Pancreas (tissue), 10 donors: ENCODE data around the gene FBXO27. TPM values are rescaled to one million over a fixed set of nuclear protein-coding genes. Genes with fewer than 3 reads are reported as not detected.

Source experiments
- ATAC-seq, 4 donors: fragments of 200-7000 bp; cut with Tn5 transposase; one replicate each; pipeline versions ENCODE4 v1.8.0 to v1.9.1; 2020; ENCODE audit warnings: mild to moderate bottlenecking in 4 of 4, moderate library complexity in 4 of 4
- DNase-seq, 6 donors: peaks; one replicate each; pipeline ENCODE4 v3.0.0-alpha.2; 2020
- FAIRE-seq: peaks from 2 replicates; lab custom pipeline; 2012; peaks lifted over from hg19 to GRCh38; lab: Jason Lieb, UNC
- H3K27ac ChIP-seq, 4 donors: fragments of 200-600 bp; sonication (generic); 1 replicate in 3 of 4; 2 replicates in 1 of 4; pipeline versions ENCODE4 v1.5.0 to v1.8.0; 2020
- H3K27me3 ChIP-seq, 4 donors: fragments of 200-600 bp; one replicate each; pipeline ENCODE4 v1.8.0; 2021
- H3K36me3 ChIP-seq, 3 donors: fragments of 200-600 bp; sonication (generic) in 1 of 3; one replicate each; pipeline versions ENCODE4 v1.5.0 to v1.8.0; 2020 to 2021
- H3K4me1 ChIP-seq, 3 donors: fragments of 200-600 bp; one replicate each; pipeline ENCODE4 v1.8.0; 2021
- H3K4me3 ChIP-seq, 4 donors: fragments of 200-600 bp; sonication (generic) in 2 of 4; one replicate each; pipeline versions ENCODE4 v1.5.0 to v1.8.0; 2020 to 2021
- H3K9me3 ChIP-seq, 4 donors: fragments of 200-600 bp; one replicate each; pipeline ENCODE4 v1.8.0; 2021
- CTCF ChIP-seq, 4 donors: fragments of 200-600 bp; sonication (generic) in 3 of 4; IDR thresholded peaks; one replicate each; pipeline versions ENCODE4 v1.5.0 to v1.8.0; 2021; ENCODE audit warnings: antibody characterized with exemption in 4 of 4
- WGBS, 2 donors: extraction: QIAGEN DNeasy Blood & Tissue Kit; methylation state at CpG; one replicate each; pipeline ENCODE4 v1.1.7; 2013; 5-methylcytosine and 5-hydroxymethylcytosine counted together
- intact Hi-C, 3 donors: fragments of 100-400 bp; cut with DNase I; formaldehyde crosslinking; loops; one replicate each; pipeline versions ENCODE4 v1.11.1 to v1.14.2; 2022
- polyA plus RNA-seq, 2 donors: library from polyadenylated mRNA; stranded (reverse); fragments of 200-250 nt; gene quantifications; one replicate each; pipeline ENCODE4 v1.2.3, GENCODE V29; 2013
- total RNA-seq, 6 donors: library from RNA; stranded (reverse); fragmentation: NEBNext Ultra II Directional in 4 of 6; extraction: Animal tissue kit (Norgen Biotek cat#: 25700) in 4 of 6; gene quantifications; one replicate each; pipeline versions ENCODE4 v1.2.1 to v1.2.4, GENCODE V29; 2021 to 2023
- donor health status: healthy with polysubstance abuse.
- donor health status: DM: no; HTN: no; CAD: no; lungs with moderate emphysema.
- donor health status: DM: no; HTN: no; CAD: no.
- donor health status: control.
- donor health status: control.
- donor health status: Bipolar disorder and iron deficiency.
- donor health status: DM: yes; HTN: yes; CAD: no.
- donor health status: DM: no; HTN: no; CAD: no.
- donor health status: DM: no; HTN: no; CAD: no.
- donor health status: DM: yes; HTN: yes; CAD: no.

FBXO27 gene
- total and polyA plus RNA-seq, 8 donors: 1.0 to 5.5 (median 3.8) TPM

GRCh38 chr19:39031368-39032062 lies 834 bp downstream of the FBXO27 start:
- peak overlapping the region; percentile 31 to 53 (median 46) for H3K27ac ChIP-seq
- no peak for FAIRE-seq

GRCh38 chr19:39030854-39031367 lies 1.4 kb downstream of the FBXO27 start:
- intact Hi-C loops: no loop called here
- FAIRE-seq: no peak

More at GRCh38 chr19:39031368-39032062, 834 bp downstream of the FBXO27 start:
- no peaks in the 10 kb centered on the region for H3K9me3 ChIP-seq
- WGBS, 2 donors: 0% methylated on average over 48 to 49 of the region's 49 CpGs
- peak; percentile 95 to 99 (median 98) for DNase-seq
- H3K27me3 ChIP-seq: no peaks in the 10 kb centered on the region
- H3K4me3 ChIP-seq: peak overlapping the region; percentile 72 to 86 (median 84)
- H3K36me3 ChIP-seq: no peaks in the 10 kb centered on the region
- no peaks in the 10 kb centered on the region for H3K4me1 ChIP-seq
- intact Hi-C loops: no loop called here
- no peak for TF ChIP-seq CTCF (IDR thresholded peaks at IDR 0.05)
- peak; percentile 97 to 98 (median 97) for ATAC-seq

GRCh38 chr19:39024875-39025641 lies 7.3 kb downstream of the FBXO27 start:
- no peak for TF ChIP-seq CTCF (IDR thresholded peaks at IDR 0.05)
- Histone ChIP-seq H3K9me3 (no peaks in the 10 kb centered on the region), H3K4me3 (no peak overlapping the region), H3K36me3 (no peaks in the 10 kb centered on the region), H3K27me3 (no peaks in the 10 kb centered on the region), H3K4me1 (no peaks in the 10 kb centered on the region), H3K27ac (no peak overlapping the region)
- FAIRE-seq (no peak), DNase-seq (no peak), ATAC-seq (no peak)
- WGBS, 2 donors: 94 to 96% methylated on average over 14 of the region's 14 CpGs
- intact Hi-C loops: no loop called here

More at GRCh38 chr19:39030854-39031367, 1.4 kb downstream of the FBXO27 start:
- no peak for DNase-seq
- H3K9me3 ChIP-seq: no peaks in the 10 kb centered on the region
- H3K4me3 ChIP-seq: peak overlapping the region in 3 of 4 donors; percentile 83 to 86 (median 84)
- TF ChIP-seq CTCF (IDR thresholded peaks at IDR 0.05): no peak
- H3K36me3 ChIP-seq: no peaks in the 10 kb centered on the region
- peak overlapping the region in 2 of 4 donors; percentile 23 to 31 for H3K27ac ChIP-seq
- H3K4me1 ChIP-seq: no peaks in the 10 kb centered on the region
- peak in 3 of 4 donors; percentile 4 to 10 (median 5) for ATAC-seq
- no peaks in the 10 kb centered on the region for H3K27me3 ChIP-seq
- 10 to 15% methylated on average over 11 of the region's 11 CpGs for WGBS, 2 donors

GRCh38 chr19:39021063-39021462 lies 11.3 kb downstream of the FBXO27 start:
- Histone ChIP-seq H3K9me3 (no peaks in the 10 kb centered on the region), H3K4me1 (no peaks in the 10 kb centered on the region), H3K36me3 (no peaks in the 10 kb centered on the region), H3K4me3 (no peak overlapping the region), H3K27ac (no peak overlapping the region), H3K27me3 (no peaks in the 10 kb centered on the region)
- DNase-seq (no peak), ATAC-seq (no peak), FAIRE-seq (no peak)
- 84 to 91% methylated on average over 4 of the region's 4 CpGs for WGBS, 2 donors
- intact Hi-C loops: no loop called here
- no peak for TF ChIP-seq CTCF (IDR thresholded peaks at IDR 0.05)
